GM12878 (cell line): ENCODE measurements around the gene PUS3.

Source experiments
- CHD4 ChIP-seq: fragments of 200-600 bp; sonication (generic); IDR thresholded peaks from 2 replicates; pipeline ENCODE4 v1.6.1; 2016; ENCODE audit warnings: mild to moderate bottlenecking
- GABPA ChIP-seq: IDR thresholded peaks from 2 replicates; pipeline ENCODE4 v1.6.1; 2014; ENCODE audit warnings: antibody characterized with exemption, low read depth, mild to moderate bottlenecking, inconsistent platforms
- JUND ChIP-seq: IDR thresholded peaks from 2 replicates; pipeline ENCODE4 v1.6.1; 2012; ENCODE audit warnings: low read depth, mild to moderate bottlenecking, low read length, improper control_type of control experiment, moderate library complexity
- POLR2A ChIP-seq: IDR thresholded peaks from 2 replicates; pipeline ENCODE4 v1.6.1; 2011; ENCODE audit warnings: low read depth, mild to moderate bottlenecking, low read length
- RFX5 ChIP-seq: IDR thresholded peaks from 2 replicates; pipeline ENCODE4 v1.6.1; 2011; ENCODE audit warnings: low read depth, low read length, improper control_type of control experiment
- SREBF1 ChIP-seq: IDR thresholded peaks from 2 replicates; pipeline ENCODE4 v1.6.1; 2012; ENCODE audit warnings: mild to moderate bottlenecking, low read length
- ZSCAN29 ChIP-seq: fragments of 450-650 bp; IDR thresholded peaks from 2 replicates; pipeline ENCODE4 v1.6.1; 2017; ENCODE audit warnings: mild to moderate bottlenecking, moderate library complexity
- TF ChIP-seq, protein P1 (sequence below), 3 experiments: IDR thresholded peaks in 2 of 3; conservative IDR thresholded peaks in 1 of 3; 2 replicates each; pipeline ENCODE4 v1.5.1; 2011; ENCODE audit warnings: low read depth in 3 of 3, low read length in 3 of 3, mild to moderate bottlenecking in 3 of 3, control low read depth in 2 of 3, moderate library complexity in 2 of 3, inconsistent platforms in 1 of 3, mixed read lengths in 1 of 3; ENCODE audit not compliant: control insufficient read depth in 2 of 3, insufficient read depth in 1 of 3; ENCODE audit errors: extremely low read depth in 1 of 3
- TF ChIP-seq, protein P2 (sequence below): IDR thresholded peaks from 2 replicates; pipeline ENCODE4 v1.6.1; 2011; ENCODE audit warnings: borderline replicate concordance, low read depth, mild to moderate bottlenecking, moderate library complexity, mixed read lengths, low read length; ENCODE audit not compliant: insufficient read depth; ENCODE audit errors: extremely low read length

DNA sequence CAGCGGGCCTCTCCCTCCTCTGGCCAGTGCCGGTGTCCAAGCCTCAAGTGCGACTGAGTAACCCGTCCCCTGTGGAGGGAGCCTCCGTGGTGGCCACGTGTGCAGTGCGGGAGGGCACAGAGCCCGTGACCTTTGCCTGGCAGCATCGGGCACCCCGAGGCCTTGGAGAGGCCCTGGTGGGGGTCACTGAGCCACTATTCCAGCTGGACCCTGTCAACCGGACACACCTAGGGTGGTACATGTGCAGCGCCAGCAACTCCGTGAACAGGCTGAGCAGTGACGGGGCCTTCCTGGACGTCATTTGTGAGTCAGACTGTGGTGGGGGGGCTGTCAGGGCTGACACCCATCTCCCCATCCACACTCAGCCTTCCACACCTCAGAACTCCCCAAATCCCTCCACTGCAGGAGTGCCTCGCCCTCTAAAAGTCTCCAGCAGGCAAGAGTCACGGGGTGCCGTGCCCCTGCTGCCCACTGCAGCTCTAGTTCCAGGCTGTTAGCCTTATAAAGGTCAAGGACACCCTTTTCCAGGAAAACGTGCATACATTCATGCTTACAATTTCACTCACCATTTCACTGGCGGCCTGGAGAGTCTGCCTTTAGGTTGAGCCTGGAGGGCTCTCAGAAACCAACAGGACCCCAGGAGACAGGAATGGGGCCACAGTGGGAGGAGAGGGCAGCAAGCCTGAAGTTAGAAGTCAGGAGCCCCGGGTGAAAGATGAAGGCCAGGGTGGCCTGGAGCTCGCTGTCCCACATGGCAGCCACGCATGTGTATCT, 45.5 kb upstream of the PUS3 start:
- TF ChIP-seq, protein P1, sequence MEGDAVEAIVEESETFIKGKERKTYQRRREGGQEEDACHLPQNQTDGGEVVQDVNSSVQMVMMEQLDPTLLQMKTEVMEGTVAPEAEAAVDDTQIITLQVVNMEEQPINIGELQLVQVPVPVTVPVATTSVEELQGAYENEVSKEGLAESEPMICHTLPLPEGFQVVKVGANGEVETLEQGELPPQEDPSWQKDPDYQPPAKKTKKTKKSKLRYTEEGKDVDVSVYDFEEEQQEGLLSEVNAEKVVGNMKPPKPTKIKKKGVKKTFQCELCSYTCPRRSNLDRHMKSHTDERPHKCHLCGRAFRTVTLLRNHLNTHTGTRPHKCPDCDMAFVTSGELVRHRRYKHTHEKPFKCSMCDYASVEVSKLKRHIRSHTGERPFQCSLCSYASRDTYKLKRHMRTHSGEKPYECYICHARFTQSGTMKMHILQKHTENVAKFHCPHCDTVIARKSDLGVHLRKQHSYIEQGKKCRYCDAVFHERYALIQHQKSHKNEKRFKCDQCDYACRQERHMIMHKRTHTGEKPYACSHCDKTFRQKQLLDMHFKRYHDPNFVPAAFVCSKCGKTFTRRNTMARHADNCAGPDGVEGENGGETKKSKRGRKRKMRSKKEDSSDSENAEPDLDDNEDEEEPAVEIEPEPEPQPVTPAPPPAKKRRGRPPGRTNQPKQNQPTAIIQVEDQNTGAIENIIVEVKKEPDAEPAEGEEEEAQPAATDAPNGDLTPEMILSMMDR (IDR thresholded peaks at IDR 0.05 in 2 of 3, conservative IDR thresholded peaks at IDR 0.05 in 1 of 3; ENCODE audit: control insufficient read depth in 2 of 3, extremely low read depth in 1 of 3, insufficient read depth in 1 of 3, low read depth in 3 of 3, low read length in 3 of 3) = no peak
- TF ChIP-seq RFX5 (no peak), POLR2A (no peak), CHD4 (no peak), GABPA (no peak), JUND (no peak), ZSCAN29 (no peak), SREBF1 (no peak)
- TF ChIP-seq, protein P2, sequence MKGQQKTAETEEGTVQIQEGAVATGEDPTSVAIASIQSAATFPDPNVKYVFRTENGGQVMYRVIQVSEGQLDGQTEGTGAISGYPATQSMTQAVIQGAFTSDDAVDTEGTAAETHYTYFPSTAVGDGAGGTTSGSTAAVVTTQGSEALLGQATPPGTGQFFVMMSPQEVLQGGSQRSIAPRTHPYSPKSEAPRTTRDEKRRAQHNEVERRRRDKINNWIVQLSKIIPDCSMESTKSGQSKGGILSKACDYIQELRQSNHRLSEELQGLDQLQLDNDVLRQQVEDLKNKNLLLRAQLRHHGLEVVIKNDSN = no peak
